GM03348 (cell line): Measurements from ENCODE around the gene SLC25A26.
"Not testable (repeated sequence)": the region's sequence is repeated elsewhere in the genome, so short reads cannot be mapped to it uniquely, and the experiment has no call there.

Experiments used
- DNase-seq: peaks from one replicate; pipeline ENCODE4 v3.0.0; 2012; ENCODE audit warnings: low spot score

The SLC25A26 gene

DNA sequence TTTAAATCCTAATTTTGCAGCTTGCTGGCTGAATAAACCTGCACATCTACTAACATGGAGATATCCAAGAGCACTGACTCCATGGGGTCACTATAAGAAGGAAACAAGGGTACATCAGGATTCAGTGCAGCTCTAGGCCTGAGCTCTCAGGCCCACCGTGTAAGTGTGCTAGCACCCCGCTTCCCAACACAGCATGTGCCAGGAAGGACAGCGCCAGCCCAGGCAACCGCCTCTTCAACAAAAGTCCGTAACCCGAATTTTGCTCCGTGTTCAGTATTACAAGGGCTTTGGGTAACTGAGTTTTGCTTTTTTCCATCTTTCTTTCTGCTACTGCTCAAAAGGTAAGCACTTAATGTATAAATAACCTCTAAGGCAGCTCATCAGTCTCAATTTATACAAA is 190.2 kb downstream of the SLC25A26 start:
- no peak for DNase-seq

DNA sequence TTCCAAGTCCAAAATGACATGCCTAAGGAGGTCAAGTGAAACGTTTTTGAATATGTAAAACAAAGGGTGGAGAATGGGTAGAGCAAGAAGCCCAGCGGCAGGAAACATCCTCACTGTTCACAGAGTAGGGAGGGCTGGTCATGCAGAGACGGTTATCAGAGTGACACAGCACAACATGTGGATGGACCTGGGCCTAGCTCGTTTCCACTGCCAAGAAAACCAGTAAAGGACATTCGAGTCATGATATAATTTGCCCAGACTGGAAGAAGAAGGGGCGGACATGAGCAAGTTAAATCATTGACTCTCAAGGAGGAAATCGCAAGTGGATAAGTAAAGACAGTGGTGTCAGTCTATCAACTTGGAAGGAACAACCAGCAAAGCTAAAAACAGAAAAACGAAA is 190.7 kb downstream of the SLC25A26 start:
- DNase-seq, result peak; percentile 42

DNA sequence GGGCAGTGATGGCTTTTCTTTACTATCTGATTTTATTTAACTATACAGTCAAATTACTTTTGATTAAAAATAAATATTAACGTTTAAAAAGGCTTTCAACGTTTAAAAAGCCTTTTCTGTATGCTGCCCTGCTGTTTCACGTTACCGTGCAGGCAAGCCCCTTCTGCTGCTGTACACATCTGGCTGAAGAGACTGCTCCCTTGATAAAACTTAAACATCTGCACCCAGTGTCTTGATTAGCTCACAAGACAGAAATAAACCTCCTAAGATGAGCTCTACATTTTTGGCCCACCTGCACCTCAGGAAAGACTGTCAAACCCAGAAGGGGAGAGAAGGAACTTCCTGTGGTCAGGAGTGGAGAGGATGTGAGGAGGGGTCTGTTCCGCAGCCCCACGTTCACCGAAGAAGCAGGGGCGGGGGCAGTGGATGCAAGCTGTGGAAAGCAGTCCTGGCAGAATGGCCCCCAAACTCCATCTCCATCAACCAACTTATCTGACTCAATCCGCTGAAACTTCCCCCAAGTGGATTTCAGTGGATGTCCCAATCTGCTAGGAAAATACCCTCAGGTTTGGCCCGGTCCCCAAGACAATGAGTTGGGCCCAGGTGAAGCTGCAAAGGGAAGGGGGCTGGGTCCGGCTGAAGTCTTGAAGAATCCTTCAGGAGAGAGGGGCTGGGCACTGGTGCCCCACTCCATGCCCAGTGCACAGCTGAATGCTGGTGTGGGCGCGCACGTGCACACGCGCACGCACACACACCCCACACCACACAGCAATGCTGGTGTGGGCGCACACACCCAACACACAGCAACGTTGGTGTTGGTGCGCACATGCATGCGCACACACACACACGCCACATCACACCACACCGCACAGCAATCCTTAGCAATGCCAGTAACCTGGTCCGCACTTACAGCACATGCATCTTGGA is 191.4 kb downstream of the SLC25A26 start:
- no peak for DNase-seq

DNA sequence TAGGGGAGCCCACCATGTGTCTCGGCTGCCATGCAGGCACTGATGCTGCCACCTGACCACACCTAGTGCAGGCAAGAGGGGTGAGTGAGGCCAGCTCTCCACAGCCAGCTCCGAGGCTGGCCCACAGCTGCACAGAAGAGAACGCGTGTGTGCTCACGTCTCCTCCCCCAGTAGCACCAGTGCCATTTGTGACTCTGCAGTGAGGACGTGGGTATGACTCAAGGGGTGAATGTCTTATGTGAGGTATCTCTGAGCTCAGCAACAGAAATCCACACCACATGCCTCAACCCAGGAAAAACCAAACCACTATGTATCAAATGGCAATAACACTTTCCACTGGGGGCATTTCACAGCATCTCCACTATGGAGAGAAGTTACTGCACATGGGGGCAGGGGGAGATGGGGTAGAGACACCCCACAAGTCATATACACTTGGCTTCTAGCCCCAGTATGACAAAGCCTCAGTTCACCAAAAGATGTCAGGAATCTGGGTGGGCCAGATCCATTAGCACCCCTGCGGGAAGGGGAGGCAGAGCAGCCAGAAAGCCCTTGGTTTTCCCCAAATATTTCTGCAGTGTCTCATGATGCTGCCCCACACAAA is 192.4 kb downstream of the SLC25A26 start:
- peak; percentile 86 for DNase-seq

DNA sequence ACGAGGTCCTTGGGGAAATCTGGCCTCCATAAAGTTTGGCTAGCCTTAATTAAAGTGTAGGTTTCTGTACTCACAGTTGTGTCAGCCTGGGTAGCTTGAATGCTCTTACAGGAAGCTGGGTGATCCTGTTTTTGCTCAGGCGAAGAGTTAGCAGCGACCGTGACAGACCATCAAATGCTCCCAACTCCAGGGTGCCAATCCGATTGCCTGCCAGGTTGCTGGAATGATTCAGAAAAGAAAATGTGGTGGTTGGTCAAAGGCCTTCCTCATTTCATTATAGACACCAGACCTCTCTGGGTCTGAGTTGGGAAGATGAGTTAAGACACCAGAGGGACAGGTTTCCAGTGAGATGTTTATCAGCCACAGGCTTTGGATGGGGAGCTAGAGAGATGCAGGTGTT is 194.0 kb downstream of the SLC25A26 start:
- no peak for DNase-seq

DNA sequence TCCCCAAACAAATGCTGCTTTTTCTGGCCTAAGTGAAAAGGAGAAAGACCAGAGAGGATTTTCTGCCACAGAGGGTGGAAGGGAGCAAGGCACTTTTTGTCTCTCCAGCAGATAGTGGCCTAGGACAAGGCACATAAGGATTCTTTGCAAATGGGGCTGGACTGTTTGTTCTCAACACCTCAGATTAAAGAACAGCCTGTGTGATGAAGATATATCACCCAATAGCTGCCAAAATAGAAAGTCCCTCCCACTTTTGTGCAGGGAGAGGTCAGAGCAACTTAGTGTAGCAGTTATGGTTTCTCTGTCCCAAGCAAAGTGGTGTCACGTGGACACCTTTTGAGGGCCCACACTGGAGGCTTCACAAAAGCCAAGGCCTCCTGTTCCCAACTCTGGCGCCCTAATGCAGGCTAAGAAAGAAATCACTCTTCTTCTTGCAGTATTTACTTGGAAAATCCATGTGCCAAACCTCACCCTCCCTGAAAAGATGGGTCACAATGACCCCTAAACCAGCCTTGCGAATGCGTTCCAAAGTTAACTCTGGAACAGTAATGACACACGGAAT is 195.1 kb downstream of the SLC25A26 start:
- DNase-seq, result no peak

DNA sequence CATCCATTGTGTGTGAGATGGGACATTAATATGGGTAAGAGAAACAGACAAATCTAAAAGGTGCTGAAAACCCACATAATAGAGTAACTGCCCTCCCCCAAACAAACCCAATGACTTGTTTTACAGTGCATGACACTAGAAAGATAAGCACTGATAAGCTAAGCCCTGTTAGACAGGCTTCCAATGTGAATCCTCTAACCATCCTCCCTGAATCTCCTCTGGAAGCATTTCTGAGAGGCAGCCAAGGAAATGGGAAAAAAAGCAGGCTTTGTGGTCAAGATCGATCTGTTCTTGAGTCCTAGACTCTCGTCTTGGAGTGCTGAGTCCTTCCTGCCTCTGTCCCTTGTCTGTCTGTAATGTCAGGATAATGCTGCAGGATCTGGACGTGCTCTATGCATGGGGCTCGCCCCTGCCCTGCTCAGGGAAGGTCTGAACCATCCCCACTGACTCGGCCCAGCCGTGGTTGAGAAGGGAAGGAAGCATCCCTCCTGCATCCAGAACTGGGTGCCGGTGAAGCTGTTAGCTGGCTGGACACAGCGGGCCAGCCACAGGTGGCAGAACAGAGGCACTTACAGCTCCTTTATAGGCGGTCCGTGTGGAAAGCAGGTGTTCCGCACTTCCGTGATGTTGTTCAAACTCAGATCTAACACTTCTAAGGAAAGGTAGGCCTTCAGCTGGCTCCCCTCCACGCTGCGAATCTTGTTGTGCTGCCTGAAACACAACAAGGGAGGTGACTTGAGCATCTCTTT is 195.9 kb downstream of the SLC25A26 start:
- no peak for DNase-seq

DNA sequence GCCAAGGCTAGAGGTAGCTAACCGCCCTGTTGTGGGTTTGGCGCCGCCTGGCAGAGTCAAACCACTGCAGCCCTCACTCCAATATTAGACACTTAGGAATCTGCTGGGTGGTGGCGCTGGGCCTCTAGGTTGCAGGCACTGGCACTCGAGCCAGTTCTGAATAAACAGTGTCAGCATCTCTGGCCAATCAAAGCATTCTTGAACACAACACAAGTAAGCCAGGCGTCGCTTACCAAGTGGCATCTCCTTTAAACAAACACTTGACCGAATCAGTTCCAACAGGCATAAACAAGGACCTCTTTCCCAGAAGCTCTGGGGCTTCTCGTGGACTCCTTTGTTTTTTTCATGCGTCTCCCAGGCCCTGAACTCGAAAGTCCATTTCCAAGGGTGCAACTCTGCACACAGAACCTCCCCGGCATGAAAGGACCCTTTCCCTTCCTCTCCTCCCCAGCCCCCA is 197.7 kb downstream of the SLC25A26 start:
- no peak for DNase-seq

DNA sequence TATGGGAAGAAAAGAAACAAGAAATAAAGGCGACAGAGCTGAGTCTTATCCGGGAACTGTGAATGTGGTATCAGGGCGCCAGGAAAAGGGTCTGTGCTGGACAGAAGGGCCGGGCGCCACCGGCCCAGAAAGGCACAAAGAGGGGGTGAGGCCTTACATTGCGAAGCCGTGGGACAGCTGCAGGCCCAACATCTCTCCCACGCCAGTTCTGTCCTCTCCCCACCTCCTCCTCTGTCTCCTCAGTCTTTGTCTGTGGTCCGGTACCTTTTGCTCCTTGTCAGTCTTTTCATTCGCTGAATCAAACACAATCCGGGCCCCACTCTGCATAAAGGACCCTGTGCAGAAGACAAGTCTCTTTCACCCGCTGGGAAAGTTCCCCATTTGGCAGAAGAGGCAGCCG is 198.2 kb downstream of the SLC25A26 start:
- DNase-seq, result no peak

DNA sequence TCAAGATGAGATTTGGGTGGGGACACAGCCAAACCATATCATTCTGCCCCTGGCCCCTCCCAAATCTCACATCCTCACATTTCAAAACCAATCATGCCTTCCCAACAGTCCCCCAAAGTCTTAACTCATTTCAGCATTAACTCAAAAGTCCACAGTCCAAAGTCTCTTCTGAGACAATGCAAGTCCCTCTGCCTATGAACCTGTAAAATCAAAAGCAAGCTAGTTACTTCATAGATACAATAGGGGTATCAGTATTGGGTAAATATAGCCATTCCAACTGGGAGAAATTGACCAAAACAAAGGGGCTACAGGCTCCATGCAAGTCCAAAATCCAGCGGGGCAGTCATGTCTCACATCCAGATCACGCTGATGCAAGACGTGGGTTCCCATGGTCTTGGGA is 200.3 kb downstream of the SLC25A26 start:
- not testable (repeated sequence) for DNase-seq

DNA sequence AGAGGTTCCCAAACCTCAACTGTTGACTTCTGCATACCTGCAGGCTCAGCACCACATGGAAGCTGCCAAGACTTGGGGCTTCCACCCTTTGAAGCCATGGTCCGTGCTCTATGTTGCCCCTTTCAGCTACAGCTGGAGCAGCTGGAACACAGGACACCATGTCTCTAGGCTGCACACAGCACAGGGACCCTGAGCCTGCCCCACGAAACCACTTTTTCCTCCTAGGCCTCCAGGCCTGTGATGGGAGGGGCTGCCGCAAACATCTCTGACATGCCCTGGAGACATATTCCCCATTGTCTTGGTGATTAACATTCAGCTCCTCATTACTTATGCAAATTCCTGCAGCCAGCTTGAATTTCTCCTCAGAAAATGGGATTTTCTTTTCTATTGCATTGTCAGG is 201.1 kb downstream of the SLC25A26 start:
- DNase-seq, result not testable (repeated sequence)

DNA sequence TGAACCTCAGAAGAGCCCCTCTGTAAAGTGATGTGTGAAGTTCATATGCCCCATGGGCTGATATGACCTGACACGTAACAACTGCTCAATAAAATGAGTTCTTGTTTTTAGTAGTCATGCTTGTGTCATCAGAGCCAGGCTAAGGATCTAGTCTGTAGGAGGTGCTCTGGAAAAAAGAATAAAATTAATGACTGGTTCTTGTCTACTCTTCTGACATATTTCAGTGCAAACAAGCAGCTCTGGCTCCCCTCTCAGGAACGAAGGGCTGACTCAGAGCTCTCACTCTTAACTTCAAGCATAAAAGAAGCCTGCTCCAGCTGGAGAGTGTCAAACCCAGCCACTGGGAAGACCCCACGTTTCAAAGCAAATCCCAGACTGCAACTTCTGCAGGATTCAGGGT is 203.0 kb downstream of the SLC25A26 start:
- peak; percentile 72 for DNase-seq

DNA sequence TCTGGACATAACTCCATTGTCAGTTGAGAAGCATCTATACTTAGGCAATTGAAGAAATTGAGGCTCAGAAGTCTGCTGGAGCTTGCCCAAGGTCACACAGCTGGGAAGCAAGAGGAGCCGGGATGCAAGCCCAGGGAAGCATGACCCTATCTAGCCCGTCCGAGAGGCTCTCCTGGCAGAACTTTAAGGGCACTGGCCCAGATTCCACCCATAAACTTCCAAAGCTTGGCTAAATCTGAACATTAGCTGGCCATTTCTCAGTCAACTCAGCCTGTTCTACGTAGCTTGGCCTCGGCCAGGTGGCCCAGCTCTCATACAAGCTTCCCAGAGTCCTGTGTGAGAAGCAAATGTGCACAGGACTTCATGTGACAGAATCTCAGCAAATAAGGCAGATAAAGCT is 204.2 kb downstream of the SLC25A26 start:
- DNase-seq, result no peak

DNA sequence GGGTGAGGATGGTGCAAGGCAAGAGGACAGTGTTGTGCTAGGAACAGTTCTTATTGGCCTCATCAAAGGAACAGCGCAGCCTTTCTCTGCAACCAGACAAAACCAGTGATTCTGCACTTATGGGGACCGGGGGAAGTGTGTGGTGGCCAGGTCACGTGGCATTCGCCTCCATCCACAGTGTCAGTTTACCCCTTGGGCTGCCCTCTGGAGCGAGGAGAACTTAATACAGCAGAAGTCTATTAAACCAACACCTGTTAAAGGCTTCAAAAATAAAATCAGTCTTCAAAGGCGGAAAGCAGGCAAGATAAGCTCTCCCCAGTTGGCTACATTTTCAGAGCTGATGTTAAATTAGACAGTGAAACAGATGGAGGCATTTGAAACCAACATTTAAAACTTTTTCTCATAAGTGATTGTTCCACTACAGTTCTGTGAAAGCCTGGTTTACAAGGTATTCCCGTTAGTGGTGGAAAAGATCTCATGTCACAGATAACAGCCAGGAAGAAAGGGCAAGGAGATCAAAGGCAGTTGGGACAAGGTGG is 204.8 kb downstream of the SLC25A26 start:
- DNase-seq, result no peak

DNA sequence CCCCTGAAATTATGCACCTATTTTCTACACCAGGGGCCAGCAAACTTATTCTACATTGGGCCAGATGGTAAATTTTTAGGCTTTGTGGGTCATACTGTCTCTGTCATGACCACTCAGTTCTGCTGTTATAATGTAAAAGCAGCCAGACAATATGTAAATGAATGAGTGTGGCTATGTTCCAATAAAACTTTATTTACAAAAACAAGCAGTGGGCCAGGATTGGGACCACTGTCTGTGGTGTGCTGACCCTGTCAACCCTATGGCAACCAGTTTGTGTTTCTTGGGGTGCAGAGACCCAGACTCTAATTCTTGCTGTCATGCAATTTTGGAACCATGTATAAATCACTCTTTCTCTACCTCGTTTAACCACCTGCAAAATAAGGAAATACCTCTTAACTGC is 205.3 kb downstream of the SLC25A26 start:
- DNase-seq, result no peak

DNA sequence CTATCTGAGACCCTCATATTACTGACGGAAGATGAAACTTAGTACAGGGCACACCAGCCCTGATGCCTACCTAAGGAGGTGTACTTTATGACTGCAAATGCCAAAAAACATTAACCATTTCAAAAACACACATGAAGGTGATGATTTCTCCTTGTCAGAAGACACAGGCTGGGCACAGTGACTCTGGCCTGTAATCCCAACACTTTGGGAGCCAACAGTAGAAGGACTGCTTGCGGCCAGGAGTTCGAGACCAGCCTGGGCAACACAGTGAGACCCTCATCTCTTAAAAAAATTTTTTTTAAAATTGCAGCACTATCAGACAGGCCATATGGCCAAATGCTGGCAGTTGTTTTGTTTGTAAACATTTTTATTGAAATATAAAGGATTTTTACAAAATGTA is 206.6 kb downstream of the SLC25A26 start:
- no peak for DNase-seq

DNA sequence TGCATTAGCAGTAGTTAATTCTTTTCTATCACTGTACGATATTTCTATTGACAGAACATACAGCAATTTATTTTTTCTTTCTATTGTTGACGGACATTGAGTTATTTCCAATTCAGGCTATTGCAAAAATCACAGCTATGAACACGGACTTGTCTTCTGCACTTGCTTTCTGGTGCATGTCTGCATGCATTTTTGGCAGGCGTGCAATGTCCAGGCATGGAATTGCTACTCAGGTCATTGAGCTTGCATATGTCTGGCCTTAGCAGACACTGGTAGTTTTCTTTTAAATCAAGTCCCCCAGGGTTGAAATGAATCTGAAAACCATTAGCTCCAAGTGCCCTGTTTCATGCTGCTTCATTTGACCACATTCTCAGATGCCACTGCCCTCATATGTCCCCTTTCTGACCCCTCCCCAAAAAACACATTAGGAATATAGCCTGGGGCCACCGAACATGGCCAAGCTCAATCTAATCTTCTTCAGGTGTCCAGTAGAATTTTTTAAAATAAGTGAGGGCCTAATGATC is 207.2 kb downstream of the SLC25A26 start:
- DNase-seq, result no peak
